ENCODE measurements around the gene HSD11B2. TPM values are rescaled to one million over a fixed set of nuclear protein-coding genes. Genes with fewer than 3 reads are reported as not detected.

Gene HSD11B2
- total and polyA plus RNA-seq, 10 of the 15 experiments (the other 5 are each of a cell fraction or from before 2014, with no cell fraction given): 0.09 to 0.34 (median 0.21) TPM; not detected in 2

- no peak for TF ChIP-seq MXI1 (IDR thresholded peaks at IDR 0.05; ENCODE audit: low read depth, low read length)
- TF ChIP-seq, protein P1, sequence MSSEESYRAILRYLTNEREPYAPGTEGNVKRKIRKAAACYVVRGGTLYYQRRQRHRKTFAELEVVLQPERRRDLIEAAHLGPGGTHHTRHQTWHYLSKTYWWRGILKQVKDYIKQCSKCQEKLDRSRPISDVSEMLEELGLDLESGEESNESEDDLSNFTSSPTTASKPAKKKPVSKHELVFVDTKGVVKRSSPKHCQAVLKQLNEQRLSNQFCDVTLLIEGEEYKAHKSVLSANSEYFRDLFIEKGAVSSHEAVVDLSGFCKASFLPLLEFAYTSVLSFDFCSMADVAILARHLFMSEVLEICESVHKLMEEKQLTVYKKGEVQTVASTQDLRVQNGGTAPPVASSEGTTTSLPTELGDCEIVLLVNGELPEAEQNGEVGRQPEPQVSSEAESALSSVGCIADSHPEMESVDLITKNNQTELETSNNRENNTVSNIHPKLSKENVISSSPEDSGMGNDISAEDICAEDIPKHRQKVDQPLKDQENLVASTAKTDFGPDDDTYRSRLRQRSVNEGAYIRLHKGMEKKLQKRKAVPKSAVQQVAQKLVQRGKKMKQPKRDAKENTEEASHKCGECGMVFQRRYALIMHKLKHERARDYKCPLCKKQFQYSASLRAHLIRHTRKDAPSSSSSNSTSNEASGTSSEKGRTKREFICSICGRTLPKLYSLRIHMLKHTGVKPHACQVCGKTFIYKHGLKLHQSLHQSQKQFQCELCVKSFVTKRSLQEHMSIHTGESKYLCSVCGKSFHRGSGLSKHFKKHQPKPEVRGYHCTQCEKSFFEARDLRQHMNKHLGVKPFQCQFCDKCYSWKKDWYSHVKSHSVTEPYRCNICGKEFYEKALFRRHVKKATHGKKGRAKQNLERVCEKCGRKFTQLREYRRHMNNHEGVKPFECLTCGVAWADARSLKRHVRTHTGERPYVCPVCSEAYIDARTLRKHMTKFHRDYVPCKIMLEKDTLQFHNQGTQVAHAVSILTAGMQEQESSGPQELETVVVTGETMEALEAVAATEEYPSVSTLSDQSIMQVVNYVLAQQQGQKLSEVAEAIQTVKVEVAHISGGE (CRISPR knock-in tag; IDR thresholded peaks at IDR 0.05): no peak
- TF ChIP-seq FOXM1 (IDR thresholded peaks at IDR 0.05; ENCODE audit: low read depth, low read length): no peak
Measured at GRCh38 chr16:67459861-67460150, 28.9 kb downstream of the HSD11B2 start (continued).

DNA sequence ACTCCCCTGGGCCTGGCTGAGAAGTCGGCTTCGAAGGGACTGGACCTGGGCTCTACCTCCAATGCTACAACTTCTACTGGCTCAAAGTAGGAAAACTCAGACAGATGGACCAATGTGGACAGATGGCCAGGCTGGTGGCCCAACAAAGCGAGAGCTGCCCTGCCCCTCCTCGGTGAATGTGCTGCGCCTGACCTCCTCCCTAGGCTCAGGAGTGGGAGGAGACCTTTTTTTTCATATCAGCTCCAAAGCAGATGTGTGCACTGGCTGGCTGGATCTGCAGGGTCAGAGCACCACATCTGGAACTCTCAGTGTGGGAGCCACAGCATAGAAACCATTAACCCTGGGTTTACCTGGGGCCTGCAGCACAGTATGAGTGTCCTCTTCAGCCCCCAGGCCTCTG is 29.2 kb downstream of the HSD11B2 start:
- WGBS (ENCODE audit: insufficient coverage, insufficient replicate concordance, low lambda C conversion rate, missing lambda C conversion rate): 100% methylated on average over 5 of the region's 5 CpGs
- intact Hi-C loops (cut with micrococcal nuclease; ENCODE audit: unreplicated experiment) (no loop called here), in situ Hi-C loops (cut with MboI) (no loop called here)
- Histone ChIP-seq H3K4me1 (ENCODE audit: control insufficient read depth, insufficient read depth, low read length) (no peaks in the 10 kb centered on the region; the same call in 1 of the 2 replicates), H3K4me2 (ENCODE audit: control insufficient read depth, insufficient read depth) (no peak overlapping the region), H3K79me2 (ENCODE audit: control insufficient read depth, insufficient read depth, low read length) (peaks cover 5% of the 10 kb centered on the region), H3K4me3 (no peak overlapping the region), H3K27ac (ENCODE audit: control insufficient read depth, insufficient read depth) (no peak overlapping the region), H2AFZ (ENCODE audit: control insufficient read depth, low read depth, low read length) (no peak overlapping the region), H4K20me1 (ENCODE audit: control insufficient read depth, insufficient read depth) (peaks cover 19% of the 10 kb centered on the region), H3K27me3 (replicated peaks in 1 of 2; ENCODE audit: control insufficient read depth in 2 of 2, insufficient read depth in 2 of 2, low read length in 1 of 2) (no peaks in the 10 kb centered on the region), H3K9me3 (replicated peaks; ENCODE audit: control insufficient read depth, insufficient read depth, low read length) (no peaks in the 10 kb centered on the region), H3K9ac (ENCODE audit: control insufficient read depth, insufficient read depth, low read length) (no peak overlapping the region), H3K36me3 (ENCODE audit: control insufficient read depth in 2 of 2, insufficient read depth in 2 of 2, low read length in 1 of 2) (peaks cover 4 to 7% of the 10 kb centered on the region in 2 experiments; a peak in 3 of 4 replicates)
- CTCF ChIA-PET: interaction anchor here (1.1 to 1.7 kb wide), 3 partner anchors 12 to 200 kb away, joined by 3 to 4 read pairs (median 4); no protein-coding TSS in a partner anchor
- FAIRE-seq: no peak
- RAD21 ChIA-PET (ENCODE audit: unreplicated experiment): no interaction called here
- no peak for DNase-seq (ENCODE audit: low read depth, low spot score)
- no peak for ATAC-seq
- no TSS peak for BruUV-seq (replicated peaks)
- no peak for TF ChIP-seq LARP7 (IDR thresholded peaks at IDR 0.05)
- TF ChIP-seq DPF2 (IDR thresholded peaks at IDR 0.05): no peak
- TF ChIP-seq PBX3 (IDR thresholded peaks at IDR 0.05; ENCODE audit: insufficient replicate concordance, low read depth, low read length): no peak
- TF ChIP-seq FOS (IDR thresholded peaks at IDR 0.05; ENCODE audit: borderline replicate concordance, extremely low read depth, insufficient read length): no peak
- no peak for TF ChIP-seq POU2F2 (IDR thresholded peaks at IDR 0.05; ENCODE audit: borderline replicate concordance, low read depth, low read length)
- TF ChIP-seq, protein P2, sequence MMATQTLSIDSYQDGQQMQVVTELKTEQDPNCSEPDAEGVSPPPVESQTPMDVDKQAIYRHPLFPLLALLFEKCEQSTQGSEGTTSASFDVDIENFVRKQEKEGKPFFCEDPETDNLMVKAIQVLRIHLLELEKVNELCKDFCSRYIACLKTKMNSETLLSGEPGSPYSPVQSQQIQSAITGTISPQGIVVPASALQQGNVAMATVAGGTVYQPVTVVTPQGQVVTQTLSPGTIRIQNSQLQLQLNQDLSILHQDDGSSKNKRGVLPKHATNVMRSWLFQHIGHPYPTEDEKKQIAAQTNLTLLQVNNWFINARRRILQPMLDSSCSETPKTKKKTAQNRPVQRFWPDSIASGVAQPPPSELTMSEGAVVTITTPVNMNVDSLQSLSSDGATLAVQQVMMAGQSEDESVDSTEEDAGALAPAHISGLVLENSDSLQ (IDR thresholded peaks at IDR 0.05): no peak
- no peak for TF ChIP-seq CBFB (IDR thresholded peaks at IDR 0.05; ENCODE audit: low read depth)
- no peak for TF ChIP-seq CEBPB (IDR thresholded peaks at IDR 0.05; ENCODE audit: borderline replicate concordance in 1 of 2, low read depth in 2 of 2, low read length in 2 of 2)
- no peak for TF ChIP-seq YY1 (IDR thresholded peaks at IDR 0.05; ENCODE audit: low read depth, low read length)
- POLR2A ChIA-PET: no interaction called here
- SMC1A ChIA-PET (ENCODE audit: uncharacterized antibody, unreplicated experiment): interaction anchor here (0.9 kb wide), 1 partner anchor 111 kb away, joined by 3 read pairs; no protein-coding TSS in a partner anchor
